ENCODE results near the gene TAS1R3. TPM values are rescaled to one million over a fixed set of nuclear protein-coding genes. Genes with fewer than 3 reads are reported as not detected.

TAS1R3 gene
- total and polyA plus RNA-seq, 10 of the 15 experiments (the other 5 are each of a cell fraction or from before 2014, with no cell fraction given), result 0.04 to 0.51 (median 0.08) TPM; not detected in 3

GRCh38 chr1:1292851-1293250 lies 38.2 kb upstream of the TAS1R3 start:
- Histone ChIP-seq H3K79me2 (ENCODE audit: control insufficient read depth, insufficient read depth, low read length) (no peaks in the 10 kb centered on the region), H3K36me3 (ENCODE audit: control insufficient read depth in 2 of 2, insufficient read depth in 2 of 2, low read length in 1 of 2) (no peaks in the 10 kb centered on the region), H3K9me3 (replicated peaks; ENCODE audit: control insufficient read depth, insufficient read depth, low read length) (no peaks in the 10 kb centered on the region), H3K27ac (ENCODE audit: control insufficient read depth, insufficient read depth) (no peak overlapping the region), H3K27me3 (replicated peaks in 1 of 2; ENCODE audit: control insufficient read depth in 2 of 2, insufficient read depth in 2 of 2, low read length in 1 of 2) (no peaks in the 10 kb centered on the region), H3K4me1 (ENCODE audit: control insufficient read depth, insufficient read depth, low read length) (no peaks in the 10 kb centered on the region), H2AFZ (ENCODE audit: control insufficient read depth, low read depth, low read length) (no peak overlapping the region), H3K9ac (ENCODE audit: control insufficient read depth, insufficient read depth, low read length) (no peak overlapping the region), H3K4me2 (ENCODE audit: control insufficient read depth, insufficient read depth) (no peak overlapping the region), H3K4me3 (no peak overlapping the region), H4K20me1 (ENCODE audit: control insufficient read depth, insufficient read depth) (no peaks in the 10 kb centered on the region)
- ATAC-seq, result no peak
- no peak for FAIRE-seq
- SMC1A ChIA-PET (ENCODE audit: uncharacterized antibody, unreplicated experiment), result no interaction called here
- 91% methylated on average over 16 of the region's 18 CpGs for WGBS (ENCODE audit: insufficient coverage, insufficient replicate concordance, low lambda C conversion rate, missing lambda C conversion rate)
- POLR2A ChIA-PET, result no interaction called here
- intact Hi-C loops (cut with micrococcal nuclease; ENCODE audit: unreplicated experiment) (loop anchor here (2.0 kb wide), 1 partner anchor 308 kb away; no protein-coding TSS in a partner anchor), in situ Hi-C loops (cut with MboI) (no loop called here)
- no peak for DNase-seq (ENCODE audit: low read depth, low spot score)
- RAD21 ChIA-PET (ENCODE audit: unreplicated experiment), result interaction anchor here (3.1 kb wide), 1 partner anchor 170 kb away, joined by 63 read pairs; no protein-coding TSS in a partner anchor
- CTCF ChIA-PET, result no interaction called here
- TF ChIP-seq MYB (IDR thresholded peaks at IDR 0.05; ENCODE audit: borderline replicate concordance, low read depth, low read length) (no peak), WRNIP1 (IDR thresholded peaks at IDR 0.05; ENCODE audit: borderline replicate concordance, low read depth, low read length) (no peak), CEBPB (IDR thresholded peaks at IDR 0.05; ENCODE audit: borderline replicate concordance in 1 of 2, low read depth in 2 of 2, low read length in 2 of 2) (no peak), NFIC (IDR thresholded peaks at IDR 0.05; ENCODE audit: low read depth, low read length) (no peak)
- no TSS peak for BruUV-seq (replicated peaks)

GRCh38 chr1:1293263-1294249 lies 37.5 kb upstream of the TAS1R3 start:
- in situ Hi-C loops (cut with MboI) (no loop called here), intact Hi-C loops (cut with micrococcal nuclease; ENCODE audit: unreplicated experiment) (loop anchor here (2.0 kb wide), 1 partner anchor 309 kb away; no protein-coding TSS in a partner anchor)
- ChIA-PET RAD21 (ENCODE audit: unreplicated experiment) (no interaction called here), SMC1A (ENCODE audit: uncharacterized antibody, unreplicated experiment) (no interaction called here), CTCF (no interaction called here), POLR2A (no interaction called here)
- no peak for TF ChIP-seq ZNF24 (IDR thresholded peaks at IDR 0.05)
- no peak for TF ChIP-seq IRF5 (IDR thresholded peaks at IDR 0.05; ENCODE audit: borderline replicate concordance)
- Histone ChIP-seq H3K4me2 (ENCODE audit: control insufficient read depth, insufficient read depth) (no peak overlapping the region), H3K9me3 (replicated peaks; ENCODE audit: control insufficient read depth, insufficient read depth, low read length) (no peaks in the 10 kb centered on the region), H3K36me3 (ENCODE audit: control insufficient read depth in 2 of 2, insufficient read depth in 2 of 2, low read length in 1 of 2) (no peaks in the 10 kb centered on the region), H2AFZ (ENCODE audit: control insufficient read depth, low read depth, low read length) (no peak overlapping the region), H3K9ac (ENCODE audit: control insufficient read depth, insufficient read depth, low read length) (no peak overlapping the region), H3K4me3 (no peak overlapping the region), H3K27ac (ENCODE audit: control insufficient read depth, insufficient read depth) (no peak overlapping the region), H4K20me1 (ENCODE audit: control insufficient read depth, insufficient read depth) (no peaks in the 10 kb centered on the region), H3K4me1 (ENCODE audit: control insufficient read depth, insufficient read depth, low read length) (no peaks in the 10 kb centered on the region), H3K27me3 (replicated peaks in 1 of 2; ENCODE audit: control insufficient read depth in 2 of 2, insufficient read depth in 2 of 2, low read length in 1 of 2) (no peaks in the 10 kb centered on the region), H3K79me2 (ENCODE audit: control insufficient read depth, insufficient read depth, low read length) (no peaks in the 10 kb centered on the region)
- BruUV-seq (replicated peaks), result no TSS peak
- DNase-seq (ENCODE audit: low read depth, low spot score), result no peak
- 98% methylated on average over 28 of the region's 94 CpGs for WGBS (ENCODE audit: insufficient coverage, insufficient replicate concordance, low lambda C conversion rate, missing lambda C conversion rate)
- ATAC-seq, result no peak
- FAIRE-seq, result no peak

Data from GM12878 (cell line).